ENCODE data around the gene MFAP2. TPM values are rescaled to one million over a fixed set of nuclear protein-coding genes. Genes with fewer than 3 reads are reported as not detected.

MFAP2 gene
- total RNA-seq (6.8 TPM), polyA plus RNA-seq (5.6 TPM)
- long read RNA-seq, donor 1, partial matches to known transcripts = 0 of 1 reads
- long read RNA-seq, donor 1, other reads (novel, unspliced or antisense) = 0 of 1 reads
- long read RNA-seq, donor 2, transcript MFAP2-202 (9 exons, 1,260 nt) = major isoform, 5 of 6 reads
- long read RNA-seq, donor 2, partial matches to known transcripts = 0 of 6 reads
- long read RNA-seq, donor 2, other reads (novel, unspliced or antisense) = 0 of 6 reads
- long read RNA-seq, donor 3, partial matches to known transcripts = 6 of 10 reads
- long read RNA-seq, donor 3, other reads (novel, unspliced or antisense) = 0 of 10 reads
- long read RNA-seq, donor 4, partial matches to known transcripts = 0 of 1 reads
- long read RNA-seq, donor 4, other reads (novel, unspliced or antisense) = 0 of 1 reads
- long read RNA-seq, donor 5, transcript MFAP2-202 (9 exons, 1,260 nt) = major isoform, 16 of 30 reads
- long read RNA-seq, donor 5, partial matches to known transcripts = 14 of 30 reads
- long read RNA-seq, donor 5, other reads (novel, unspliced or antisense) = 0 of 30 reads
- long read RNA-seq, donor 6, partial matches to known transcripts = 0 of 3 reads
- long read RNA-seq, donor 6, other reads (novel, unspliced or antisense) = 0 of 3 reads
- long read RNA-seq, donor 7, partial matches to known transcripts = 0 of 4 reads
- long read RNA-seq, donor 7, other reads (novel, unspliced or antisense) = 0 of 4 reads
- long read RNA-seq, donor 8, partial matches to known transcripts = 0 of 3 reads
- long read RNA-seq, donor 8, other reads (novel, unspliced or antisense) = 0 of 3 reads
- long read RNA-seq, donor 9, partial matches to known transcripts = 0 of 1 reads
- long read RNA-seq, donor 9, other reads (novel, unspliced or antisense) = 0 of 1 reads
- long read RNA-seq, donor 10, partial matches to known transcripts = 0 of 1 reads
- long read RNA-seq, donor 10, other reads (novel, unspliced or antisense) = 0 of 1 reads

DNA sequence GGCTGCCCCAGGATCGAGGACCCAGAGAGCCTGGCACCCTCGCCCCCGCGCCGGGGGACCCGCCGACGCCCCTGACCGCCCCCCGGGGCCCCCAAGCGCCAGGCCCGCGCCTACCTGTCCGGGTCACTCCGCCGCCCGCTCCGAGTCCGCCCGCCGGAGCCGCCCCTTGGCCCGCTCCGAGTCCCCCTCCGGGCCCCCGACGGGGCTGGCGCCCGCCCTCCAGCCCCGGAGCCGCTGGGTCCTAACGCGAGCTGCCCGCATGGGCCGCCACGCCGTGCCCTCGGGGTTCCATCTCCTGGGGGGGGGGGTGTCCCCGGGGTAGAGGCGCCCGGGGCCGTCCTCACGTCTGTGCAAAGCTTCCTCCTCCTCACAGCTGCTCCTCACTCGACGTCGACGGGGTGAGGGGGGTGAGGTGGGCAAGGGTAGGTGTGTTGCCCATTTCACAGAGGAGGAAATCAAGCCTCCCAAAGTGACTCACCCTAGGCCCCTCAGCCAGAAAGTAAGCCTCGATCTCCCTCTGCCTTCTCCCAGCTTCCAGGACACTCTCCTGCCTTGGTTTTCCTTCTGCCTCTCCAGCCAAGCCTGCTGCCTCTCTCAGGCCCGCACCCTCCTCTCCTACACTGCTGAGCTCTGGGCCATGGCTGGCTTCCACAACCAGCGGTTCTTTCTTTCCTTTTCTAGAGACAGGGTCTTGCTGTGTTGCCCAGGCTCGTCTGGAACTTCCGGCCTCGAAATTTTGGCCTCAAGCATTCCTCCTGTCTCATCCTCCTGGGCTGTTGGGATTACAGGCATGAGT, at the start of gene MFAP2:
Gene MFAP2 (minus strand): TSS at position 148 of the 796 bp plus-strand sequence. CDS start 2,347 bp downstream, outside the sequence.
- peak in 2 of 9 donors; percentile 19 to 22 for DNase-seq (ENCODE audit: low read depth in 6 of 9, low spot score in 9 of 9)
- no peaks in the 10 kb centered on the region for H3K9me3 ChIP-seq (ENCODE audit: control insufficient read depth in 2 of 2, insufficient read depth in 1 of 2, low read length in 1 of 2)
- H3K27ac ChIP-seq (ENCODE audit: low read depth in 1 of 2, low read length in 1 of 2) = no peak within 1 kb of the TSS
- H3K4me1 ChIP-seq (ENCODE audit: control insufficient read depth in 2 of 2, insufficient read depth in 2 of 2, low read length in 2 of 2) = peaks cover 4 to 14% of the 10 kb centered on the region in 2 donors
- peak within 1 kb of the TSS; percentile 22 to 36 for H3K4me3 ChIP-seq (ENCODE audit: low read length in 2 of 2)
- peaks cover 0 to 31% of the 10 kb centered on the region in 2 donors for H3K27me3 ChIP-seq (ENCODE audit: control insufficient read depth in 2 of 2, insufficient read depth in 1 of 2, low read length in 1 of 2)
- 11% methylated on average over 53 of the region's 53 CpGs for WGBS
- H3K36me3 ChIP-seq (ENCODE audit: control insufficient read depth in 2 of 2, insufficient read depth in 2 of 2, low read length in 1 of 2) = peaks cover 0 to 2% of the 10 kb centered on the region in 2 donors

GRCh38 chr1:17030206-17030605, 49.8 kb upstream of the MFAP2 start:
- WGBS = 94% methylated on average over 4 of the region's 4 CpGs
- Histone ChIP-seq H3K36me3 (ENCODE audit: control insufficient read depth in 2 of 2, insufficient read depth in 2 of 2, low read length in 1 of 2) (peaks cover 60 to 63% of the 10 kb centered on the region in 2 donors), H3K4me3 (ENCODE audit: low read length in 2 of 2) (no peak overlapping the region), H3K4me1 (ENCODE audit: control insufficient read depth in 2 of 2, insufficient read depth in 2 of 2, low read length in 2 of 2) (no peaks in the 10 kb centered on the region), H3K27me3 (ENCODE audit: control insufficient read depth in 2 of 2, insufficient read depth in 1 of 2, low read length in 1 of 2) (no peaks in the 10 kb centered on the region), H3K9me3 (ENCODE audit: control insufficient read depth in 2 of 2, insufficient read depth in 1 of 2, low read length in 1 of 2) (no peaks in the 10 kb centered on the region), H3K27ac (ENCODE audit: low read depth in 1 of 2, low read length in 1 of 2) (no peak overlapping the region)
- DNase-seq (ENCODE audit: low read depth in 6 of 9, low spot score in 9 of 9) = no peak

GRCh38 chr1:17028662-17029188, 48.3 kb upstream of the MFAP2 start:
- 89% methylated on average over 5 of the region's 5 CpGs for WGBS
- Histone ChIP-seq H3K27me3 (ENCODE audit: control insufficient read depth in 2 of 2, insufficient read depth in 1 of 2, low read length in 1 of 2) (no peaks in the 10 kb centered on the region), H3K4me3 (ENCODE audit: low read length in 2 of 2) (no peak overlapping the region), H3K36me3 (ENCODE audit: control insufficient read depth in 2 of 2, insufficient read depth in 2 of 2, low read length in 1 of 2) (peaks cover 70 to 75% of the 10 kb centered on the region in 2 donors), H3K27ac (ENCODE audit: low read depth in 1 of 2, low read length in 1 of 2) (no peak overlapping the region), H3K4me1 (ENCODE audit: control insufficient read depth in 2 of 2, insufficient read depth in 2 of 2, low read length in 2 of 2) (no peaks in the 10 kb centered on the region), H3K9me3 (ENCODE audit: control insufficient read depth in 2 of 2, insufficient read depth in 1 of 2, low read length in 1 of 2) (no peaks in the 10 kb centered on the region)
- no peak for DNase-seq (ENCODE audit: low read depth in 6 of 9, low spot score in 9 of 9)

- no peak overlapping the region for H3K27ac ChIP-seq (ENCODE audit: low read depth in 1 of 2, low read length in 1 of 2)
- H3K4me3 ChIP-seq (ENCODE audit: low read length in 2 of 2) = no peak overlapping the region
- H3K4me1 ChIP-seq (ENCODE audit: control insufficient read depth in 2 of 2, insufficient read depth in 2 of 2, low read length in 2 of 2) = no peaks in the 10 kb centered on the region
- 95% methylated on average over 2 of the region's 2 CpGs for WGBS
- no peaks in the 10 kb centered on the region for H3K9me3 ChIP-seq (ENCODE audit: control insufficient read depth in 2 of 2, insufficient read depth in 1 of 2, low read length in 1 of 2)
- DNase-seq (ENCODE audit: low read depth in 6 of 9, low spot score in 9 of 9) = no peak
- no peaks in the 10 kb centered on the region for H3K27me3 ChIP-seq (ENCODE audit: control insufficient read depth in 2 of 2, insufficient read depth in 1 of 2, low read length in 1 of 2)
- peaks cover 78 to 83% of the 10 kb centered on the region in 2 donors for H3K36me3 ChIP-seq (ENCODE audit: control insufficient read depth in 2 of 2, insufficient read depth in 2 of 2, low read length in 1 of 2)
Measured at GRCh38 chr1:17027900-17028299, 47.5 kb upstream of the MFAP2 start.

DNA sequence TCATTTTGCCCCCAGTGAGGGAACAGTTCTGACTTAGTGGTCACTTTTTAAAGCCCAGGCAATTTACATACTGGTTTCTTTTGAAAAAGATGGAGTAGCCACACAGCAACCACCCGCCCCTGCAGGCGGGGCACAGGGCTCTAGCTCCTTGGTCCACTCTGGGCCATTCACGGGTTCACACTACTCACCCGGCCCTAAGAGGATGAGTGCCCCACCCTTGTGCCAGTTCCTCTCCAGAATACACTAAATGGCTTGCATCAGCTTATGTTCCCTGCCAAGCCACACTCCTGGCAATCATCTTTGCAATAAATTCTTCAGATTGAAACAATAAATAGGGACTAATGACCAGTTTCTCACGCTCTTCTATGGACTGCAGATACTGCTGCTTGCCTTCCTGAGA, 47.0 kb upstream of the MFAP2 start:
- 97% methylated on average over 5 of the region's 5 CpGs for WGBS
- H3K27ac ChIP-seq (ENCODE audit: low read depth in 1 of 2, low read length in 1 of 2) = no peak overlapping the region

GRCh38 chr1:17024721-17025120, 44.3 kb upstream of the MFAP2 start:
- Histone ChIP-seq H3K9me3 (ENCODE audit: control insufficient read depth in 2 of 2, insufficient read depth in 1 of 2, low read length in 1 of 2) (no peaks in the 10 kb centered on the region), H3K4me3 (ENCODE audit: low read length in 2 of 2) (no peak overlapping the region), H3K4me1 (ENCODE audit: control insufficient read depth in 2 of 2, insufficient read depth in 2 of 2, low read length in 2 of 2) (no peaks in the 10 kb centered on the region), H3K27ac (ENCODE audit: low read depth in 1 of 2, low read length in 1 of 2) (no peak overlapping the region), H3K27me3 (ENCODE audit: control insufficient read depth in 2 of 2, insufficient read depth in 1 of 2, low read length in 1 of 2) (no peaks in the 10 kb centered on the region), H3K36me3 (ENCODE audit: control insufficient read depth in 2 of 2, insufficient read depth in 2 of 2, low read length in 1 of 2) (peaks cover 86 to 89% of the 10 kb centered on the region in 2 donors)
- DNase-seq (ENCODE audit: low read depth in 6 of 9, low spot score in 9 of 9) = no peak
- WGBS = 93% methylated on average over 1 of the region's 1 CpG

More for the DNA sequence above, 47.0 kb upstream of the MFAP2 start:
- no peak overlapping the region for H3K4me3 ChIP-seq (ENCODE audit: low read length in 2 of 2)
- H3K27me3 ChIP-seq (ENCODE audit: control insufficient read depth in 2 of 2, insufficient read depth in 1 of 2, low read length in 1 of 2) = no peaks in the 10 kb centered on the region
- peaks cover 78 to 82% of the 10 kb centered on the region in 2 donors for H3K36me3 ChIP-seq (ENCODE audit: control insufficient read depth in 2 of 2, insufficient read depth in 2 of 2, low read length in 1 of 2)
- H3K9me3 ChIP-seq (ENCODE audit: control insufficient read depth in 2 of 2, insufficient read depth in 1 of 2, low read length in 1 of 2) = no peaks in the 10 kb centered on the region
- DNase-seq (ENCODE audit: low read depth in 6 of 9, low spot score in 9 of 9) = no peak
- H3K4me1 ChIP-seq (ENCODE audit: control insufficient read depth in 2 of 2, insufficient read depth in 2 of 2, low read length in 2 of 2) = no peaks in the 10 kb centered on the region

- DNase-seq (ENCODE audit: low read depth in 6 of 9, low spot score in 9 of 9) = no peak
- Histone ChIP-seq H3K27ac (ENCODE audit: low read depth in 1 of 2, low read length in 1 of 2) (no peak overlapping the region), H3K27me3 (ENCODE audit: control insufficient read depth in 2 of 2, insufficient read depth in 1 of 2, low read length in 1 of 2) (no peaks in the 10 kb centered on the region), H3K4me1 (ENCODE audit: control insufficient read depth in 2 of 2, insufficient read depth in 2 of 2, low read length in 2 of 2) (no peaks in the 10 kb centered on the region), H3K36me3 (ENCODE audit: control insufficient read depth in 2 of 2, insufficient read depth in 2 of 2, low read length in 1 of 2) (peaks cover 83 to 92% of the 10 kb centered on the region in 2 donors), H3K4me3 (ENCODE audit: low read length in 2 of 2) (no peak overlapping the region), H3K9me3 (ENCODE audit: control insufficient read depth in 2 of 2, insufficient read depth in 1 of 2, low read length in 1 of 2) (no peaks in the 10 kb centered on the region)
- 74% methylated on average over 3 of the region's 3 CpGs for WGBS
Measured at GRCh38 chr1:17023573-17023972, 43.2 kb upstream of the MFAP2 start.

DNA sequence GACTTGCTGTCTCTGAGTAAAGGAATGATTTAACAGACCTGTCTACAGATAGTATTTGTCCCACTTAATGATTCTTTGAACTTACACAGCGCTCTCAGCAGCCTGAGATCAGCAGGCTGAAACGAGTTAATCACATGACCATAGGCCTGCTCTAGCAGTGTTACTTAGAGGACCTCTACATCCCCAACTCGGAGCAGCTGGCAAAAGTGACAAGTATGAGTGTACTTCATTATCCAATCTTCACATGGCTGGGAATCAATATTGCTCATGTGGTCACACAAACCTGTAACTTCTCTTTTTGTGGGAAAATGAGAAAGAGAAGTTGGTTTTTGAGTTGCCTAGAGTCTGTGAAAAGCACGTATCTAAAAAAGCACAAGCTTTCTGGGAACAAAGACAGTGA, 42.7 kb upstream of the MFAP2 start:
- H3K36me3 ChIP-seq (ENCODE audit: control insufficient read depth in 2 of 2, insufficient read depth in 2 of 2, low read length in 1 of 2) = peaks cover 83 to 92% of the 10 kb centered on the region in 2 donors
- peak in 1 of 9 donors; percentile 16 for DNase-seq (ENCODE audit: low read depth in 6 of 9, low spot score in 9 of 9)
- 53% methylated on average over 4 of the region's 4 CpGs for WGBS

More for the DNA sequence above, 42.7 kb upstream of the MFAP2 start:
- Histone ChIP-seq H3K27me3 (ENCODE audit: control insufficient read depth in 2 of 2, insufficient read depth in 1 of 2, low read length in 1 of 2) (no peaks in the 10 kb centered on the region), H3K27ac (ENCODE audit: low read depth in 1 of 2, low read length in 1 of 2) (no peak overlapping the region), H3K4me1 (ENCODE audit: control insufficient read depth in 2 of 2, insufficient read depth in 2 of 2, low read length in 2 of 2) (no peaks in the 10 kb centered on the region), H3K9me3 (ENCODE audit: control insufficient read depth in 2 of 2, insufficient read depth in 1 of 2, low read length in 1 of 2) (no peaks in the 10 kb centered on the region), H3K4me3 (ENCODE audit: low read length in 2 of 2) (no peak overlapping the region)

Measured in thymus (tissue), 14 donors.